ENCODE measurements around the gene PGM3. TPM values are rescaled to one million over a fixed set of nuclear protein-coding genes. Genes with fewer than 3 reads are reported as not detected.

PGM3 gene
- total and polyA plus RNA-seq, 2 donors (not counting 3 experiments of a cell fraction or from before 2014, with no cell fraction given), result 19.8 to 70.7 TPM

- dilution Hi-C loops (cut with MboI; ENCODE audit: extremely low pct_ligation_motif_present, low sequenced_read_pairs), result no loop called here
- no peak overlapping the region for H3K9ac ChIP-seq (replicated peaks; ENCODE audit: extremely low read depth, insufficient read depth, low read length)
- H3K79me2 ChIP-seq (ENCODE audit: control insufficient read depth, insufficient read depth, low read length), result no peaks in the 10 kb centered on the region
- no peak overlapping the region for H3K27ac ChIP-seq (ENCODE audit: insufficient read depth, low read depth, low read length)
- H3K9me1 ChIP-seq (replicated peaks; ENCODE audit: control insufficient read depth, extremely low read depth, insufficient read depth, low read length), result no peaks in the 10 kb centered on the region
- ChIA-PET POLR2A (no interaction called here), CTCF (interaction anchor here (2.2 kb wide), 1 partner anchor 71 kb away, joined by 7 read pairs; the partner anchor contains the start of gene DOP1A)
- no peak overlapping the region for H3K4me3 ChIP-seq (replicated peaks in 1 of 3; ENCODE audit: insufficient read depth in 1 of 3, low read depth in 1 of 3, low read length in 3 of 3)
- TF ChIP-seq POLR2AphosphoS5 (IDR thresholded peaks at IDR 0.05; ENCODE audit: insufficient read depth, low read depth, low read length) (no peak), GATA2 (IDR thresholded peaks at IDR 0.05; ENCODE audit: insufficient read depth, insufficient read length, low read depth, low read length) (no peak), EZH2 (IDR thresholded peaks at IDR 0.05; ENCODE audit: borderline replicate concordance, low read depth, low read length, severe bottlenecking) (no peak)
- H3K9me3 ChIP-seq (replicated peaks; ENCODE audit: control insufficient read depth, insufficient read depth, low read length), result no peaks in the 10 kb centered on the region
- BruUV-seq (replicated peaks), result no TSS peak
- intact Hi-C loops (cut with micrococcal nuclease), result no loop called here
- H3K4me2 ChIP-seq (ENCODE audit: insufficient read depth, low read length), result no peak overlapping the region
- DNase-seq (ENCODE audit: low read depth, low spot score), result no peak
- no peaks in the 10 kb centered on the region for H3K4me1 ChIP-seq (ENCODE audit: control insufficient read depth, extremely low read depth, insufficient read depth, low read length)
- peaks cover 3 to 5% of the 10 kb centered on the region in 2 experiments for H3K36me3 ChIP-seq (ENCODE audit: control insufficient read depth in 2 of 2, extremely low read depth in 1 of 2, insufficient read depth in 2 of 2, low read length in 2 of 2)
- FAIRE-seq, result no peak
- no peaks in the 10 kb centered on the region for H3K27me3 ChIP-seq (ENCODE audit: control insufficient read depth in 2 of 2, insufficient read depth in 2 of 2, low read length in 2 of 2)
- H2AFZ ChIP-seq (ENCODE audit: low read depth, low read length), result no peak overlapping the region
- no peaks in the 10 kb centered on the region for H4K20me1 ChIP-seq (replicated peaks; ENCODE audit: control insufficient read depth, extremely low read depth, insufficient read depth, low read length)
Measured at GRCh38 chr6:83138758-83139157, 54.3 kb downstream of the PGM3 start.

- FAIRE-seq, result no peak
- H4K20me1 ChIP-seq (replicated peaks; ENCODE audit: control insufficient read depth, extremely low read depth, insufficient read depth, low read length), result no peaks in the 10 kb centered on the region
- H3K4me2 ChIP-seq (ENCODE audit: insufficient read depth, low read length), result no peak overlapping the region
- no TSS peak for BruUV-seq (replicated peaks)
- H3K4me3 ChIP-seq (replicated peaks in 1 of 3; ENCODE audit: insufficient read depth in 1 of 3, low read depth in 1 of 3, low read length in 3 of 3), result no peak overlapping the region
- H3K9me3 ChIP-seq (replicated peaks; ENCODE audit: control insufficient read depth, insufficient read depth, low read length), result no peaks in the 10 kb centered on the region
- H3K27ac ChIP-seq (ENCODE audit: insufficient read depth, low read depth, low read length), result no peak overlapping the region
- H3K9me1 ChIP-seq (replicated peaks; ENCODE audit: control insufficient read depth, extremely low read depth, insufficient read depth, low read length), result no peaks in the 10 kb centered on the region
- intact Hi-C loops (cut with micrococcal nuclease), result no loop called here
- no peak for TF ChIP-seq FOS (IDR thresholded peaks at IDR 0.05; ENCODE audit: borderline replicate concordance, insufficient read depth, low read length)
- no peak for TF ChIP-seq EZH2 (IDR thresholded peaks at IDR 0.05; ENCODE audit: borderline replicate concordance, low read depth, low read length, severe bottlenecking)
- TF ChIP-seq MAX (IDR thresholded peaks at IDR 0.05; ENCODE audit: insufficient read depth, insufficient read length), result no peak
- TF ChIP-seq POLR2AphosphoS5 (IDR thresholded peaks at IDR 0.05; ENCODE audit: insufficient read depth, low read depth, low read length), result no peak
- no peak for TF ChIP-seq GATA2 (IDR thresholded peaks at IDR 0.05; ENCODE audit: insufficient read depth, insufficient read length, low read depth, low read length)
- H2AFZ ChIP-seq (ENCODE audit: low read depth, low read length), result no peak overlapping the region
- DNase-seq (ENCODE audit: low read depth, low spot score), result no peak
- CTCF ChIA-PET, result interaction anchor here (2.2 kb wide), 1 partner anchor 71 kb away, joined by 7 read pairs; the partner anchor contains the start of gene DOP1A
- dilution Hi-C loops (cut with MboI; ENCODE audit: extremely low pct_ligation_motif_present, low sequenced_read_pairs), result no loop called here
- no peaks in the 10 kb centered on the region for H3K27me3 ChIP-seq (ENCODE audit: control insufficient read depth in 2 of 2, insufficient read depth in 2 of 2, low read length in 2 of 2)
- no peaks in the 10 kb centered on the region for H3K79me2 ChIP-seq (ENCODE audit: control insufficient read depth, insufficient read depth, low read length)
- H3K9ac ChIP-seq (replicated peaks; ENCODE audit: extremely low read depth, insufficient read depth, low read length), result no peak overlapping the region
- POLR2A ChIA-PET, result no interaction called here
- no peaks in the 10 kb centered on the region for H3K4me1 ChIP-seq (ENCODE audit: control insufficient read depth, extremely low read depth, insufficient read depth, low read length)
- H3K36me3 ChIP-seq (ENCODE audit: control insufficient read depth in 2 of 2, extremely low read depth in 1 of 2, insufficient read depth in 2 of 2, low read length in 2 of 2), result peaks cover 3 to 5% of the 10 kb centered on the region in 2 experiments
Measured at GRCh38 chr6:83138118-83138722, 54.8 kb downstream of the PGM3 start.

All from endothelial cell of umbilical vein (primary cell).